Limb (tissue), 2 donors: Measurements from ENCODE around the gene FMNL3.
"Not testable (repeated sequence)": the region's sequence is repeated elsewhere in the genome, so short reads cannot be mapped to it uniquely, and the experiment has no call there.

Experiments
- DNase-seq, 2 donors: peaks; one replicate each; pipeline ENCODE4 v3.0.0-alpha.2; 2016; ENCODE audit errors: extremely low spot score in 2 of 2

Gene FMNL3

GRCh38 chr12:49609059-49609874, 97.9 kb downstream of the FMNL3 start:
- no peak for DNase-seq

GRCh38 chr12:49605539-49605938, 101.7 kb downstream of the FMNL3 start, which contains the start of gene FAM186B:
FAM186B (minus strand) TSS chr12:49605639; CDS start chr12:49605477, 162 bp downstream.
- not testable (repeated sequence) for DNase-seq

GRCh38 chr12:49604856-49605255, 102.3 kb downstream of the FMNL3 start:
- no peak for DNase-seq

GRCh38 chr12:49603721-49604120, 103.5 kb downstream of the FMNL3 start:
- no peak for DNase-seq

- no peak for DNase-seq
Measured at GRCh38 chr12:49599961-49600360, 107.2 kb downstream of the FMNL3 start.

GRCh38 chr12:49598527-49598926, 108.7 kb downstream of the FMNL3 start:
- no peak for DNase-seq

- no peak for DNase-seq
Measured at GRCh38 chr12:49588721-49589516, 118.3 kb downstream of the FMNL3 start.

GRCh38 chr12:49588281-49588680, 118.9 kb downstream of the FMNL3 start:
- no peak for DNase-seq

- DNase-seq = no peak
Measured at GRCh38 chr12:49587174-49587908, 119.9 kb downstream of the FMNL3 start.
